HG03280 (cell line): Measurements from ENCODE around the gene EFHD1.

Source experiments
- ATAC-seq: cut with Tn5 transposase; IDR thresholded peaks from one replicate; pipeline ENCODE4 v1.9.1; 2021; ENCODE audit warnings: mild to moderate bottlenecking, moderate library complexity; ENCODE audit not compliant: unreplicated experiment

EFHD1 gene, protein sequence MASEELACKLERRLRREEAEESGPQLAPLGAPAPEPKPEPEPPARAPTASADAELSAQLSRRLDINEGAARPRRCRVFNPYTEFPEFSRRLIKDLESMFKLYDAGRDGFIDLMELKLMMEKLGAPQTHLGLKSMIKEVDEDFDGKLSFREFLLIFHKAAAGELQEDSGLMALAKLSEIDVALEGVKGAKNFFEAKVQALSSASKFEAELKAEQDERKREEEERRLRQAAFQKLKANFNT

DNA sequence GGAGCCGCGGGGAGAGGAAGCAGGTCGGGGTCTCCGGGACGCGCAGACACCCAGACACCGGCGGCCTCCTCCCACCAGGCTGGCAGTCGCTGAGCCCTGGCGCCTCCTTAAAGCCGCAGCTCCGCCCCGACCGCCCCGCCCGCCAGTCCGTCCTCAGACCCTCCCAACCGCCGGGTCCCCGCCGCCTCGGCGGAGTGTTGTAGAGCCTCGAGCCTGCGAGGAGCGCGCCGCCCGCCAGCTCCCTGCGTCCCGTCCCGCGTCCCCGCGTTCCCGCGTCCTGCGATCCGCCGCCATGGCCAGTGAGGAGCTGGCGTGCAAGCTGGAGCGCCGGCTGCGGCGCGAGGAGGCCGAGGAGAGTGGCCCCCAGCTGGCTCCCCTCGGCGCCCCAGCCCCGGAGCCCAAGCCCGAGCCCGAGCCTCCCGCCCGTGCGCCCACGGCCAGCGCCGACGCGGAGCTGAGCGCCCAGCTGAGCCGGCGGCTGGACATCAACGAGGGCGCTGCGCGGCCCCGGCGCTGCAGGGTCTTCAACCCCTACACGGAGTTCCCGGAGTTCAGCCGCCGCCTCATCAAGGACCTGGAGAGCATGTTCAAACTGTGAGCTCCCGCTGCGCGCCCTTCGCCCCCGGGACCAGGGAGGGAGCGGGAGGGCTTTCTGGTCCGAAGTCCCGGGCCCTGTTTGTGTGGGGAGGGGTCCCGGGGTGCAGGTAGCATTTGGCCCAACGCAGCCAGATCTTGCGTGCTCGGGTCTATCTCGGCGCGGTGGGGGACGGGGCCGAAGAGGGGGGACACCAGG, at the start of gene EFHD1:
Gene EFHD1, plus strand, starts transcription at position 192 of the 793 bp plus-strand sequence. Its CDS starts 101 bp downstream, at position 293.
- no peak for ATAC-seq

- ATAC-seq: no peak
Measured at GRCh38 chr2:232584238-232584637, 49.2 kb upstream of the EFHD1 start.

- ATAC-seq: no peak
Measured at GRCh38 chr2:232586943-232587505, 46.4 kb upstream of the EFHD1 start.

- no peak for ATAC-seq
Measured at GRCh38 chr2:232587512-232587911, 45.9 kb upstream of the EFHD1 start.

- no peak for ATAC-seq
Measured at GRCh38 chr2:232588031-232588430, 45.4 kb upstream of the EFHD1 start.

DNA sequence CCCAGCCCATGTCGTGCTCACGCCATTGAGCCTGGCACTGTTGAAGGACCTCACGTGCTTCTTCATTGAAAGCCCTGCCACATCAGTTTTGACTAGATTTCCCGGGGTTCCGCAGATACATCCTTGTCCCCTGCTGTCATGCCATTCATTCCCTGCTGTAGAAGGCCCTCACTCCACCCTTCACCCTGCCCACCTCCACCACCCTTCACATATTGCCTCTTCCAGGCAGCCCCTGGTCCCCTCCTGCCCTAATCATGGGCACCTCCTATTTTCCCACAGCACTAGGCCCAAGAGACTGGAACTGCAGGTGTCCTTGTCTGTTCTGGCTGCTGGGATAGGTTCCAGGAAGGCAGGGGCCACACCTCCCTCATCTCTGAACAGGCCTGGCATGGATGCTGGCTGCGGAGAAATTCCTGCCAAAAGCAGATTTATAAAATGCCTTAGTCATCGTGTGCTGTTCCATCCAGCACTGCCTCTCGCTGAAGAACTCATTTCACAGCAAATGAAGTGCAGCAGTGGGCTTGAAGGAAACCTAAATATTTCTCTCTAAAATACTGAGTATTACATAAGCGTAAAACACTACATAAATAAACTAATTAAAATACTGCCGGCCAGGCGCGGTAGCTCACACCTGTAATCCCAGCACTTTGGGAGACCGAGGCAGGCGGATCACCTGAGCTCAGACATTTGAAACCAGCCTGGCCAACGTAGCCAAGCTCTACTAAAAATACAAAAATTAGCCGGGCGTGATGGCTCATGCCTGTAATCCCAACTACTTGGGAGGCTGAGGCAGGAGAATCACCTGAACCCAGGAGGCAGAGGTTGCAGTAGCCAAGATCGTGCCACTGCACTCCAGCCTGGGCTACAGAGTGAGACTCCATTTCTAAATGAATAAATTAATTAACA, 44.5 kb upstream of the EFHD1 start:
- no peak for ATAC-seq

DNA sequence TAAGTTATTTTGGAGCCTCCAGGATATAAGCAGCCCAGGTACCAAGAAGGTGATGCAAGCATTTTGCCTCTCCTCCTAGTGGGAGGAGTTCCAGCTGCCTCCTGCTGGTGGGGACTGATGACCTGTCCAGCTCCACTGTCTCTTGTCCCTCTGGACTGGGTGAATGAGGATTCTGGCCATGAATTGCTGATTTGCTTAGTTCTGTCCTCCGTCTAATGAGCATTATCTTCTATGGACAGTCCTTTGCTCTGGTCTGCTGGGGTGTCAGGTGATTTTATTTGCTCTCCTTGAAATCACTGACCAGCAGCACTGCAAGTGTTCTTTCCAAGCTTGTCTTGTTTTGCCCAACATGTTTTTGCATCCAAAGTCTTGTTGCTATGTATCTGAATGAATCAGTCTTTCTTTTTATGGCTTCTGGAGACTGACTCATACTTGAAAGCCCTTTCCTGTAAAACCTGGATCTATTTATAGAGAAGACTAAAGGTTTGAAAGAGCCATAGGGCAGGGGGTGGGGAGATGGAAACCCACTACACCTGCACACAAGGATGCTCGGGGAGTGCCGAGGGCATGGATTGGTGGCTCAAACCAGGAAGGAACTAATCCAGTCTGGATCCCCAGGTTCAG, 40.5 kb upstream of the EFHD1 start:
- no peak for ATAC-seq

DNA sequence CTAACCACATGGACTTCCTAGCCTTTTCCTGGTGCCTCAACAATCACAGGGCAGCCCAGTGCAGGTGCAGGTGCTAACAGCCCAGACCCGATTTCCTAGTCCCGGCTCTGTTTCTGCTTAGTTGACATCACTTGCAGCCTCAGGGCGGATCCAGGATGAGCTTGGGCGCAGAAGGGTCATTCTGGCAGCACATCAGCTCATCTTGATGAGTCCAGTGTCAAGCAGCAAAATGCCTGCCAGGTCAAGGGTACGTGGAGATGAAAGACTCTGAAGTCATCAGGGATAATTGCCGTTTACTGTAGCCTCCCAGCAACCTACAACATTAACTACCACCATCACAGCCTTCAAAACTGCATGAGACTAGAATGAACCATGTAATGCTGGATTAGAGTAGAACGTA, 39.4 kb upstream of the EFHD1 start:
- ATAC-seq: no peak

- ATAC-seq: no peak
Measured at GRCh38 chr2:232597362-232598079, 35.9 kb upstream of the EFHD1 start.

- no peak for ATAC-seq
Measured at GRCh38 chr2:232598293-232598692, 35.1 kb upstream of the EFHD1 start.

- ATAC-seq: no peak
Measured at GRCh38 chr2:232600053-232600773, 33.2 kb upstream of the EFHD1 start.

DNA sequence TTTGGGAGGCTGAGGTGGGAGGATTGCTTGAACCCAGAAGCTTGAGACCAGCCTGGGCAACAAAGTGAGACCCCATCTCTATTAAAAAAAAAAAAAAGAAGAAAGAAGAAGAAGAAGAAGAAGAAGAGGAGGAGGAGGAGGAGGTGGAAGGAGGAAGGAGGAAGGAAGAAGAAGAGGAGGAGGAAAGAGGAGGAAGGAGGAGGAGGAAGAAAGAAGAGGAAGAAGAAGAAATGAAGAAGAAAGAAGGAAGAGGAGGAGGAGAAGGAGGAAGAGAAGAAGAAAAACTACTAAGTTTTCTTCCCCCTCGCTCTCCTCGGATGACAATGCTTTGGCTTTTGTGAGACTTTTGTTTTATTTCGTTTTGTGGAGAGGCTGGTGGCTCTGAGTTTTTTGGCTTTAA, 30.1 kb upstream of the EFHD1 start:
- no peak for ATAC-seq

DNA sequence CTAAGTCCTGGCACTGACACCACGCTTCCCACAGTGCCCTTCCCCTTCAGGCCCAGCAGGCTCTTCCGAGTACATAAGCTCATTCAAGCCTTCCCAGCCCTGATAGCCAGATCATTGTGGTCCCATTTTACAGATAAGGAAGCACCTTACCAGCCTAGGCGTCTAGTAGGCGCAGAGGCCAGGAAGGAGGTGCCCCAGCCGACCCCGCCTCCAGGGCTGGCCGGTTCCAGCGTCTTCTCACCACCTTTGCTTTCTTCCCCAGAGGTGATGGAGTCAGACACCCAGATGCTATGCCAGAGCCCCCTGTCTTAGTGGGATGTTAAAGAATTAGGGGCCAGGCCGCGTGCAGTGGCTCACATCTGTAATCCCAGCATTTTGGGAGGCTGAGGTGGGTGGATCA, 28.9 kb upstream of the EFHD1 start:
- no peak for ATAC-seq

GRCh38 chr2:232607011-232607410, 26.4 kb upstream of the EFHD1 start:
- no peak for ATAC-seq

DNA sequence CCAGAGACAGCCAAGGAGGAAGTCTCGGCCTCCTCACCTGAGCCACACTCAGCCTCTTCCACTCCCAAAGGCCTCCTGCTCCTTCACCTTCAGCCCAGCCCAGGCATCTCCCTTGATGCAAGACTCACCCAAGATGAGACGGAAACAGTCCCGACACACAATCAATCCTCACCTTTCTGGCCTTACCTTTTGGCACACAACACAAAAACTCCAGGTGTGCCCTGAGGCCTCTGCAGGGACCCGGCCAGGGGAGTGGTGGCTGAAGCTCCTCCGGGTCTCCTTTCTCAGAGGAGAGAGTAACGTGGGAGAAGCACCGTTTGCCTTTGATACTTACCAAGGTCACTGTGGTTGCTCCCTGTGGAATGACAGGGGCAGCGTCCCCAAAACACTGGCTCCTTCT, 23.8 kb upstream of the EFHD1 start:
- ATAC-seq: no peak

- no peak for ATAC-seq
Measured at GRCh38 chr2:232610081-232610480, 23.3 kb upstream of the EFHD1 start.

DNA sequence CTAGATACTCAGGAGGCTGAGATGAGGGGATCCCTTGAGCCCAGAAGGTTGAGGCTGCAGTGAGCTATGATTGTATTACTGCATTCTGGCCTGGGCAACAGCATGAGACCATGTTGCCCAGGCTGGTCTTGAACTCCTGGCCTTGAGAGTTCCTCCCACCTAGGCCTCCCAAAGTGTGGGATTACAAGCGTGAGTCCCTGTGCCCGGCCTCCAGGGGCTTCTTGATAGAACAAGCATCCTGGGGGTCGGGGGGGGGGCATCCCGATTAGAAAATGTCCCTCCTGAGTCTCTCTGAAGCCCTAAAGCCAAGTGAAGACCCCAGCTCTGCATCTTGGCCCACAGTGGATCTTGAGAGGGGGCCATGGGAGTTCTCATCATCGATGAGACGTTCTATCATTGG, 22.3 kb upstream of the EFHD1 start:
- ATAC-seq: no peak

- ATAC-seq: no peak
Measured at GRCh38 chr2:232611559-232612218, 21.7 kb upstream of the EFHD1 start.
